Right lobe of liver (tissue), 6 donors: ENCODE results near the gene ATRNL1. TPM values are rescaled to one million over a fixed set of nuclear protein-coding genes. Genes with fewer than 3 reads are reported as not detected.
A peak's percentile ranks its signal among the peaks of the same experiment; 100 is the strongest.

Source experiments
- ATAC-seq, 4 donors: fragments of 200-7000 bp; cut with Tn5 transposase; one replicate each; pipeline ENCODE4 v1.9.1; 2020; ENCODE audit warnings: mild to moderate bottlenecking in 4 of 4, moderate library complexity in 4 of 4
- DNase-seq, 3 donors: peaks; one replicate each; pipeline ENCODE4 v3.0.0-alpha.2; 2020
- H3K27ac ChIP-seq, 3 donors: fragments of 200-600 bp; one replicate each; pipeline ENCODE4 v1.8.0; 2022
- H3K27me3 ChIP-seq, 2 donors: fragments of 200-600 bp; one replicate each; pipeline ENCODE4 v1.8.0; 2022
- H3K36me3 ChIP-seq, 4 donors: fragments of 200-600 bp; sonication (generic) in 1 of 4; one replicate each; pipeline versions ENCODE4 v1.5.1 to v1.8.0; 2017 to 2022; ENCODE audit warnings: control low read depth in 1 of 4
- H3K4me1 ChIP-seq, 4 donors: fragments of 200-600 bp; sonication (generic) in 1 of 4; one replicate each; pipeline versions ENCODE4 v1.5.1 to v1.8.0; 2017 to 2022; ENCODE audit warnings: control low read depth in 1 of 4
- H3K4me3 ChIP-seq, 3 donors: fragments of 200-600 bp; one replicate each; pipeline ENCODE4 v1.8.0; 2022
- H3K9me3 ChIP-seq, 4 donors: fragments of 200-600 bp; sonication (generic) in 1 of 4; one replicate each; pipeline versions ENCODE4 v1.5.1 to v1.8.0; 2017 to 2022; ENCODE audit warnings: control low read depth in 1 of 4
- POLR2A ChIP-seq: fragments of 450-650 bp; IDR thresholded peaks from one replicate; pipeline ENCODE4 v1.6.1; 2017; ENCODE audit warnings: antibody characterized with exemption, mild to moderate bottlenecking
- WGBS: methylation state at CpG from one replicate; pipeline ENCODE4 v1.1.6; 2018; ENCODE audit warnings: low coverage, low lambda C conversion rate; ENCODE audit not compliant: insufficient coverage; ENCODE audit errors: missing lambda C conversion rate; 5-methylcytosine and 5-hydroxymethylcytosine counted together
- intact Hi-C, 2 donors: fragments of 100-400 bp; cut with DNase I; formaldehyde crosslinking; loops; one replicate each; pipeline versions ENCODE4 v1.11.2 to v1.14.1; 2022
- long read RNA-seq: library from polyadenylated mRNA; unstranded; transcript quantifications from one replicate; pipeline ENCODE4 v2.0.0, GENCODE V29; 2019
- total RNA-seq, 6 experiments: library from RNA; depleted of rRNA in 2 of 6; stranded (reverse); fragments of >200 nt in 2 of 6; fragmentation: NEBNext Ultra II Directional in 3 of 6; extraction: Animal tissue kit (Norgen Biotek cat#: 25700) in 3 of 6; gene quantifications; one replicate each; pipeline versions ENCODE4 v1.1.0 to v1.2.4, GENCODE V29; 2016 to 2023
- TF ChIP-seq, protein P1 (sequence below), 4 donors: fragments of 200-600 bp in 3 of 4; fragments of 450-650 bp in 1 of 4; IDR thresholded peaks; one replicate each; pipeline versions ENCODE4 v1.5.1 to v1.8.0; 2016 to 2022; ENCODE audit warnings: antibody characterized with exemption in 4 of 4, mild to moderate bottlenecking in 2 of 4
- donor health status: DM: no; HTN: yes; CAD: no.
- donor health status: DM: no; HTN: no; CAD: no.
- donor health status: DM: no; HTN: no; CAD: no.
- donor health status: DM: no; HTN: yes; CAD: no.
- donor health status: DM: no; HTN: yes; CAD: no.

ATRNL1 gene, protein sequence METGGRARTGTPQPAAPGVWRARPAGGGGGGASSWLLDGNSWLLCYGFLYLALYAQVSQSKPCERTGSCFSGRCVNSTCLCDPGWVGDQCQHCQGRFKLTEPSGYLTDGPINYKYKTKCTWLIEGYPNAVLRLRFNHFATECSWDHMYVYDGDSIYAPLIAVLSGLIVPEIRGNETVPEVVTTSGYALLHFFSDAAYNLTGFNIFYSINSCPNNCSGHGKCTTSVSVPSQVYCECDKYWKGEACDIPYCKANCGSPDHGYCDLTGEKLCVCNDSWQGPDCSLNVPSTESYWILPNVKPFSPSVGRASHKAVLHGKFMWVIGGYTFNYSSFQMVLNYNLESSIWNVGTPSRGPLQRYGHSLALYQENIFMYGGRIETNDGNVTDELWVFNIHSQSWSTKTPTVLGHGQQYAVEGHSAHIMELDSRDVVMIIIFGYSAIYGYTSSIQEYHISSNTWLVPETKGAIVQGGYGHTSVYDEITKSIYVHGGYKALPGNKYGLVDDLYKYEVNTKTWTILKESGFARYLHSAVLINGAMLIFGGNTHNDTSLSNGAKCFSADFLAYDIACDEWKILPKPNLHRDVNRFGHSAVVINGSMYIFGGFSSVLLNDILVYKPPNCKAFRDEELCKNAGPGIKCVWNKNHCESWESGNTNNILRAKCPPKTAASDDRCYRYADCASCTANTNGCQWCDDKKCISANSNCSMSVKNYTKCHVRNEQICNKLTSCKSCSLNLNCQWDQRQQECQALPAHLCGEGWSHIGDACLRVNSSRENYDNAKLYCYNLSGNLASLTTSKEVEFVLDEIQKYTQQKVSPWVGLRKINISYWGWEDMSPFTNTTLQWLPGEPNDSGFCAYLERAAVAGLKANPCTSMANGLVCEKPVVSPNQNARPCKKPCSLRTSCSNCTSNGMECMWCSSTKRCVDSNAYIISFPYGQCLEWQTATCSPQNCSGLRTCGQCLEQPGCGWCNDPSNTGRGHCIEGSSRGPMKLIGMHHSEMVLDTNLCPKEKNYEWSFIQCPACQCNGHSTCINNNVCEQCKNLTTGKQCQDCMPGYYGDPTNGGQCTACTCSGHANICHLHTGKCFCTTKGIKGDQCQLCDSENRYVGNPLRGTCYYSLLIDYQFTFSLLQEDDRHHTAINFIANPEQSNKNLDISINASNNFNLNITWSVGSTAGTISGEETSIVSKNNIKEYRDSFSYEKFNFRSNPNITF (N-terminal part only)
- total RNA-seq: 1 to 10 TPM in 5 of 6 experiments, under 1 TPM in 1; 0.81 to 5.3 (median 2.6) TPM
- long read RNA-seq: 0 reads

DNA sequence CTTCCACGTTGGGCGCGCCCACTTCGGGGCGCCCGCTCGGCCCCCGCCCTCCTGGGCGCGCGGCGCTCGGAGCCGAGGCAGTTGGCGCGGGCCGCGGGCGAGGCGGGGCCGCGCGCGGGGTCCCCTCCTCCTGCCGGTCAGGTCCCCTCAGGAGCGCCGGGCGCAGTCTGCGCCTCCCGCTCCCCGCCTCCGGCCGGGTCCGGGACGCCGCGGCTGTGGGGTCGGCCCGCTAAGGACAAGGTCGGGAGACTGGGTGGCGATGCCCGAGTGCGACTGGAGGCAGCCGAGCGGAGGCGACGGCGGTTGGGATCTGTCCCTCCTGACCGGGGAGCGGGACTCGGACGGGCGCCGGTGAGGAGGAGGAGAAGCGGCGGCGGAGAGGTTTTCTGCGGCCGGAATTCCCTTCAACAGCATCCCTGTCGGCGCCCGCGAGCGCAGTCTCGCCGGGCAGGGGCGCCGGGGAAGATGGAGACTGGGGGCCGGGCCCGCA, at the start of gene ATRNL1:
ATRNL1 (plus strand) TSS at position 80 of the 490 bp plus-strand sequence; CDS start at position 466, 386 bp downstream.
- WGBS: no CpG with 5 or more reads among the region's 70 CpGs
- H3K9me3 ChIP-seq: no peaks in the 10 kb centered on the region
- H3K4me1 ChIP-seq: peaks cover 0 to 26% (median 0%) of the 10 kb centered on the region in 4 donors
- intact Hi-C loops: no loop called here
- peak; percentile 64 to 78 (median 68) for ATAC-seq
- TF ChIP-seq POLR2A: peak; percentile 20
- TF ChIP-seq, protein P1, sequence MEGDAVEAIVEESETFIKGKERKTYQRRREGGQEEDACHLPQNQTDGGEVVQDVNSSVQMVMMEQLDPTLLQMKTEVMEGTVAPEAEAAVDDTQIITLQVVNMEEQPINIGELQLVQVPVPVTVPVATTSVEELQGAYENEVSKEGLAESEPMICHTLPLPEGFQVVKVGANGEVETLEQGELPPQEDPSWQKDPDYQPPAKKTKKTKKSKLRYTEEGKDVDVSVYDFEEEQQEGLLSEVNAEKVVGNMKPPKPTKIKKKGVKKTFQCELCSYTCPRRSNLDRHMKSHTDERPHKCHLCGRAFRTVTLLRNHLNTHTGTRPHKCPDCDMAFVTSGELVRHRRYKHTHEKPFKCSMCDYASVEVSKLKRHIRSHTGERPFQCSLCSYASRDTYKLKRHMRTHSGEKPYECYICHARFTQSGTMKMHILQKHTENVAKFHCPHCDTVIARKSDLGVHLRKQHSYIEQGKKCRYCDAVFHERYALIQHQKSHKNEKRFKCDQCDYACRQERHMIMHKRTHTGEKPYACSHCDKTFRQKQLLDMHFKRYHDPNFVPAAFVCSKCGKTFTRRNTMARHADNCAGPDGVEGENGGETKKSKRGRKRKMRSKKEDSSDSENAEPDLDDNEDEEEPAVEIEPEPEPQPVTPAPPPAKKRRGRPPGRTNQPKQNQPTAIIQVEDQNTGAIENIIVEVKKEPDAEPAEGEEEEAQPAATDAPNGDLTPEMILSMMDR (IDR thresholded peaks at IDR 0.05): no peak
- H3K36me3 ChIP-seq: no peaks in the 10 kb centered on the region
- peak within 1 kb of the TSS; percentile 39 to 61 (median 59) for H3K27ac ChIP-seq
- H3K27me3 ChIP-seq: no peaks in the 10 kb centered on the region
- peak in 2 of 3 donors; percentile 45 to 51 for DNase-seq
- peak within 1 kb of the TSS; percentile 51 to 55 (median 53) for H3K4me3 ChIP-seq

DNA sequence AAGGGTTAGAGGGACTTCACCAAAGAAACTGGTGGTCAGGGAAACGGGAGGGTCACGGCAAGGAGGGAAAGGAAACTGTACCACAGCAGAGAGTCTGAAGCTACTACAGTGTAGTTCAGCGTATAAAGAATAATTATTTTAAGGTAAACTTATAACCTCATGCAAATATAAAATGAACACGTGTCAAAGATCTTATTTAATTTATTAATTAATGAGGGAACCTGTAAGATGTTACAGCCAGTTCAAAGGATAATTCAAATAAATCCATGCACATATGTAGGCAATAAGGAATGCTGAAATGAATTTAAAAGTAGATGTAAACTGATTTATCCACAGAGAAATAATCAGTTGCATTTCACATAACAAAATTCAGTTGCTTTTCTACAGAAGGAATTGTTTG, 49.4 kb upstream of the ATRNL1 start:
- DNase-seq: no peak
- WGBS: 65% methylated on average over 4 of the region's 4 CpGs
- Histone ChIP-seq H3K4me1 (no peaks in the 10 kb centered on the region), H3K27me3 (no peaks in the 10 kb centered on the region), H3K9me3 (no peaks in the 10 kb centered on the region), H3K4me3 (no peak overlapping the region), H3K27ac (no peak overlapping the region), H3K36me3 (no peaks in the 10 kb centered on the region)
- TF ChIP-seq, protein P1 (IDR thresholded peaks at IDR 0.05): no peak
- no peak for TF ChIP-seq POLR2A
- ATAC-seq: no peak
- intact Hi-C loops: no loop called here

DNA sequence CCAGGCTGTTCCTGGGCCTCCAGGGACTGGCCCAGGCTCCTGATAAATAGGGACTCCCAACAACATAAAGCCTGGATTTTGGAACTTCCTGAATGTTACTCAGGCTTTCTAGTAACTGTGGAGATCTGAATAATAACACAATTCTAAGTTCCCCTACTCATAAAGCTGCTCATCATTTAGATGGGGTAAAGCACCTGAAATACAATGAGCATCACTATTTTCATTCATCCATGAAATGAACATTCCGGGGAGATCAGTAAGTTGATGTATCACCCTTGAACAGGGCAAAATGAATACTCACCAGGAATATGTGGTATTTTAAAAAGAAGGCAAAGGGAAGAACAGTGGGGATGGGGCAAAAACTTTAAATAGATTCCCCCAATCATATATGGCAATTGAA, 48.3 kb upstream of the ATRNL1 start:
- no peaks in the 10 kb centered on the region for H3K9me3 ChIP-seq
- no peaks in the 10 kb centered on the region for H3K4me1 ChIP-seq
- TF ChIP-seq POLR2A: no peak
- TF ChIP-seq, protein P1 (IDR thresholded peaks at IDR 0.05): no peak
- no peak for DNase-seq
- H3K27me3 ChIP-seq: no peaks in the 10 kb centered on the region
- intact Hi-C loops: no loop called here
- ATAC-seq: no peak
- no peak overlapping the region for H3K4me3 ChIP-seq
- no peak overlapping the region for H3K27ac ChIP-seq
- H3K36me3 ChIP-seq: no peaks in the 10 kb centered on the region
- WGBS: 88% methylated on average over 1 of the region's 1 CpG

DNA sequence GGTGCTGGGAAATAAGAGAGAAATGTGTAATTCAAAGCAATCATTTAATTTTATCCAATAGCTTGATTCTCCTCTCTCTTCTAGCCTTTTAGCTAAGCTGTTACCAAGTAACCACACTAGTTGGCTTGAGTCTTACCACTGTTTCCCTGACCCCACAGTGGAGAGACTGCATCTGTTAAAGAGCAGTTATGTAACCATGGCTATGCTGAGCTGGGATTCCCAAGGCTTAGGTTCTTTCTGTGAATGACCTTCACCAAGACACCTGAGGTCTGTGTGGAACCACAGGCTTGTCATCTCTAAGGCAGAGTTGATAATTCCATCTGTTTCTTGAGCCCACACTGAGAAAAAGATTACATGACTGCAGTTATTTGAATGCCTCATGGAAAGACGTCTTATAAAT, 47.7 kb upstream of the ATRNL1 start:
- no peaks in the 10 kb centered on the region for H3K9me3 ChIP-seq
- no peaks in the 10 kb centered on the region for H3K27me3 ChIP-seq
- no peak overlapping the region for H3K4me3 ChIP-seq
- WGBS: 50% methylated on average over 1 of the region's 1 CpG
- no peak for DNase-seq
- no peaks in the 10 kb centered on the region for H3K4me1 ChIP-seq
- intact Hi-C loops: no loop called here
- TF ChIP-seq POLR2A: no peak
- H3K36me3 ChIP-seq: no peaks in the 10 kb centered on the region
- H3K27ac ChIP-seq: no peak overlapping the region
- no peak for ATAC-seq
